Activated CD4-positive, alpha-beta memory T cell treated with anti-CD3 and anti-CD28 coated beads, Interleukin-2, amount 10 ng/mL, durations not matched to agents 7 days and 5 days (primary cell): ENCODE measurements around the gene DGLUCY. TPM values are rescaled to one million over a fixed set of nuclear protein-coding genes. Genes with fewer than 3 reads are reported as not detected.
A peak's percentile ranks its signal among the peaks of the same experiment; 100 is the strongest.
"Not testable (repeated sequence)": the region's sequence is repeated elsewhere in the genome, so short reads cannot be mapped to it uniquely, and the experiment has no call there.

Experiments
- CTCF ChIA-PET: fragments of 350-600 bp; sonication (Branson Sonifier 250); formaldehyde crosslinking; loops from one replicate; lab custom pipeline; 2021; ENCODE audit warnings: antibody characterized with exemption, inconsistent platforms; lab: Charles Lee
- POLR2A ChIA-PET: fragments of 350-600 bp; sonication (Branson Sonifier 250); formaldehyde crosslinking; loops from one replicate; lab custom pipeline; 2021; ENCODE audit warnings: antibody characterized with exemption; lab: Charles Lee
- DNase-seq: peaks from one replicate; pipeline ENCODE4 v3.0.0-alpha.2; 2020
- H3K27ac Mint-ChIP-seq: one replicate; pipeline ENCODE4 v1.8.0; 2021; ENCODE audit warnings: mild to moderate bottlenecking, mixed read lengths
- H3K27me3 Mint-ChIP-seq: one replicate; pipeline ENCODE4 v1.8.0; 2021; ENCODE audit warnings: mixed read lengths
- H3K36me3 Mint-ChIP-seq: one replicate; pipeline ENCODE4 v1.8.0; 2021; ENCODE audit warnings: low read depth, mixed read lengths
- H3K4me1 Mint-ChIP-seq: one replicate; pipeline ENCODE4 v1.8.0; 2021; ENCODE audit warnings: mixed read lengths
- H3K4me3 Mint-ChIP-seq: one replicate; pipeline ENCODE4 v1.8.0; 2021; ENCODE audit warnings: mild to moderate bottlenecking, mixed read lengths
- H3K9me3 Mint-ChIP-seq: one replicate; pipeline ENCODE4 v1.8.0; 2021; ENCODE audit warnings: mixed read lengths
- total RNA-seq, 2 experiments: library from RNA; stranded (reverse); gene quantifications; one replicate each; pipeline ENCODE4 v1.2.3, GENCODE V29; 2021

DGLUCY gene
- total RNA-seq, 2 experiments from 2014 or later = 112 to 115 TPM

GRCh38 chr14:91223028-91223783 lies 109.3 kb downstream of the DGLUCY start:
- ChIA-PET POLR2A (interaction anchor here (0.8 to 9.2 kb wide), 4 partner anchors 10 to 107 kb away, joined by 3 to 886 read pairs (median 4); partner anchors contain the start of gene GPR68), CTCF (interaction anchor here (0.6 to 1.4 kb wide), 4 partner anchors 20 to 50 kb away, joined by 3 to 6 read pairs (median 3); no protein-coding TSS in a partner anchor)
- Mint-ChIP-seq H3K27ac (peak overlapping the region; percentile 40), H3K27me3 (no peaks in the 10 kb centered on the region), H3K4me3 (no peak overlapping the region), H3K4me1 (peaks cover 80% of the 10 kb centered on the region), H3K36me3 (peaks cover 85% of the 10 kb centered on the region), H3K9me3 (peaks cover 9% of the 10 kb centered on the region)
- no peak for DNase-seq

GRCh38 chr14:91225025-91225424 lies 111.2 kb downstream of the DGLUCY start:
- no peak overlapping the region for H3K4me3 Mint-ChIP-seq
- H3K27ac Mint-ChIP-seq = peak overlapping the region; percentile 100
- DNase-seq = no peak
- POLR2A ChIA-PET = interaction anchor here (9.2 kb wide), 1 partner anchor 22 kb away, joined by 886 read pairs; the partner anchor contains the start of gene GPR68
- peaks cover 93% of the 10 kb centered on the region for H3K4me1 Mint-ChIP-seq
- no peaks in the 10 kb centered on the region for H3K27me3 Mint-ChIP-seq
- peaks cover 9% of the 10 kb centered on the region for H3K9me3 Mint-ChIP-seq
- CTCF ChIA-PET = interaction anchor here (0.9 kb wide), 1 partner anchor 335 kb away, joined by 3 read pairs; no protein-coding TSS in a partner anchor
- peaks cover 74% of the 10 kb centered on the region for H3K36me3 Mint-ChIP-seq

- Mint-ChIP-seq H3K27ac (peak overlapping the region; percentile 100), H3K9me3 (peaks cover 11% of the 10 kb centered on the region), H3K4me3 (peak overlapping the region; percentile 54), H3K36me3 (peaks cover 73% of the 10 kb centered on the region), H3K4me1 (peaks cover 93% of the 10 kb centered on the region)
- ChIA-PET CTCF (interaction anchor here (1.0 to 4.7 kb wide), 6 partner anchors 18 to 468 kb away, joined by 4 to 66 read pairs (median 6); partner anchors contain the start of gene GPR68), POLR2A (interaction anchor here (0.8 to 9.2 kb wide), 6 partner anchors 21 to 284 kb away, joined by 3 to 886 read pairs (median 14); partner anchors contain the start of genes GPR68 and PPP4R3A)
- not testable (repeated sequence) for H3K27me3 Mint-ChIP-seq, DNase-seq
Observed at GRCh38 chr14:91226360-91226759, 112.5 kb downstream of the DGLUCY start.

- Mint-ChIP-seq H3K27ac (peak overlapping the region; percentile 100), H3K36me3 (peaks cover 73% of the 10 kb centered on the region), H3K4me3 (peak overlapping the region; percentile 62), H3K9me3 (peaks cover 8% of the 10 kb centered on the region), H3K4me1 (peaks cover 95% of the 10 kb centered on the region), H3K27me3 (no peaks in the 10 kb centered on the region)
- ChIA-PET CTCF (interaction anchor here (0.7 to 4.7 kb wide), 7 partner anchors 17 to 469 kb away, joined by 3 to 66 read pairs (median 4); partner anchors contain the start of gene GPR68), POLR2A (interaction anchor here (0.8 to 9.2 kb wide), 14 partner anchors 8 to 283 kb away, joined by 3 to 886 read pairs (median 13); partner anchors contain the start of genes GPR68 and PPP4R3A)
- DNase-seq = peak; percentile 58
Observed at GRCh38 chr14:91227183-91227628, 113.3 kb downstream of the DGLUCY start.

- ChIA-PET POLR2A (interaction anchor here (0.9 to 9.2 kb wide), 18 partner anchors 9 to 400 kb away, joined by 3 to 886 read pairs (median 8); partner anchors contain the start of gene GPR68), CTCF (interaction anchor here (0.8 to 4.7 kb wide), 7 partner anchors 16 to 59 kb away, joined by 3 to 66 read pairs (median 9); partner anchors contain the start of gene GPR68)
- Mint-ChIP-seq H3K36me3 (peaks cover 71% of the 10 kb centered on the region), H3K27me3 (no peaks in the 10 kb centered on the region), H3K4me3 (peak overlapping the region; percentile 62), H3K9me3 (peaks cover 2% of the 10 kb centered on the region), H3K4me1 (peaks cover 91% of the 10 kb centered on the region), H3K27ac (peak overlapping the region; percentile 100)
- DNase-seq = peak; percentile 88
Observed at GRCh38 chr14:91228112-91229004, 114.5 kb downstream of the DGLUCY start.

- peaks cover 68% of the 10 kb centered on the region for H3K36me3 Mint-ChIP-seq
- CTCF ChIA-PET = interaction anchor here (0.8 to 4.7 kb wide), 5 partner anchors 15 to 59 kb away, joined by 3 to 66 read pairs (median 5); partner anchors contain the start of gene GPR68
- H3K4me3 Mint-ChIP-seq = peak overlapping the region; percentile 62
Observed at GRCh38 chr14:91229005-91229382, 115.1 kb downstream of the DGLUCY start.

GRCh38 chr14:91229743-91230200 lies 115.9 kb downstream of the DGLUCY start:
- DNase-seq = peak; percentile 87
- Mint-ChIP-seq H3K4me3 (peak overlapping the region; percentile 93), H3K27me3 (no peaks in the 10 kb centered on the region), H3K27ac (peak overlapping the region; percentile 100), H3K4me1 (peaks cover 89% of the 10 kb centered on the region), H3K9me3 (peaks cover 2% of the 10 kb centered on the region), H3K36me3 (peaks cover 70% of the 10 kb centered on the region)
- CTCF ChIA-PET = interaction anchor here (0.6 to 4.7 kb wide), 3 partner anchors 14 to 52 kb away, joined by 4 to 66 read pairs (median 9); partner anchors contain the start of gene GPR68
- POLR2A ChIA-PET = interaction anchor here (0.8 to 9.2 kb wide), 10 partner anchors 17 to 186 kb away, joined by 3 to 886 read pairs (median 18); partner anchors contain the start of gene GPR68

More at GRCh38 chr14:91229005-91229382, 115.1 kb downstream of the DGLUCY start:
- POLR2A ChIA-PET = interaction anchor here (0.9 to 9.2 kb wide), 16 partner anchors 9 to 400 kb away, joined by 3 to 886 read pairs (median 10); partner anchors contain the start of gene GPR68
- no peak for DNase-seq
- Mint-ChIP-seq H3K9me3 (peaks cover 2% of the 10 kb centered on the region), H3K4me1 (peaks cover 88% of the 10 kb centered on the region), H3K27ac (peak overlapping the region; percentile 100), H3K27me3 (no peaks in the 10 kb centered on the region)

GRCh38 chr14:91230397-91231035 lies 116.6 kb downstream of the DGLUCY start:
- Mint-ChIP-seq H3K36me3 (peaks cover 69% of the 10 kb centered on the region), H3K27ac (peak overlapping the region; percentile 100), H3K9me3 (peaks cover 2% of the 10 kb centered on the region), H3K4me3 (peak overlapping the region; percentile 93), H3K27me3 (no peaks in the 10 kb centered on the region), H3K4me1 (peaks cover 85% of the 10 kb centered on the region)
- POLR2A ChIA-PET = interaction anchor here (0.8 to 9.2 kb wide), 8 partner anchors 13 to 115 kb away, joined by 3 to 886 read pairs (median 28); partner anchors contain the start of gene GPR68
- DNase-seq = peak; percentile 60
- CTCF ChIA-PET = interaction anchor here (0.6 to 4.7 kb wide), 3 partner anchors 14 to 53 kb away, joined by 4 to 66 read pairs (median 9); partner anchors contain the start of gene GPR68

GRCh38 chr14:91231446-91231845 lies 117.6 kb downstream of the DGLUCY start:
- peak overlapping the region; percentile 100 for H3K27ac Mint-ChIP-seq
- H3K4me1 Mint-ChIP-seq = peaks cover 83% of the 10 kb centered on the region
- POLR2A ChIA-PET = interaction anchor here (5.1 kb wide), 1 partner anchor 12 kb away, joined by 89 read pairs; the partner anchor contains the start of gene GPR68
- H3K36me3 Mint-ChIP-seq = peaks cover 69% of the 10 kb centered on the region
- peak; percentile 47 for DNase-seq
- CTCF ChIA-PET = no interaction called here
- no peaks in the 10 kb centered on the region for H3K27me3 Mint-ChIP-seq
- peaks cover 2% of the 10 kb centered on the region for H3K9me3 Mint-ChIP-seq
- H3K4me3 Mint-ChIP-seq = peak overlapping the region; percentile 93

- peaks cover 68% of the 10 kb centered on the region for H3K36me3 Mint-ChIP-seq
- CTCF ChIA-PET = no interaction called here
Observed at GRCh38 chr14:91232052-91232451, 118.2 kb downstream of the DGLUCY start.

GRCh38 chr14:91232603-91233002 lies 118.7 kb downstream of the DGLUCY start:
- DNase-seq = no peak
- Mint-ChIP-seq H3K27me3 (no peaks in the 10 kb centered on the region), H3K9me3 (peaks cover 2% of the 10 kb centered on the region), H3K4me3 (no peak overlapping the region), H3K36me3 (peaks cover 70% of the 10 kb centered on the region), H3K27ac (peak overlapping the region; percentile 100), H3K4me1 (peaks cover 79% of the 10 kb centered on the region)
- POLR2A ChIA-PET = interaction anchor here (5.1 kb wide), 1 partner anchor 11 kb away, joined by 89 read pairs; the partner anchor contains the start of gene GPR68
- CTCF ChIA-PET = interaction anchor here (0.7 kb wide), 1 partner anchor 14 kb away, joined by 3 read pairs; no protein-coding TSS in a partner anchor

More at GRCh38 chr14:91232052-91232451, 118.2 kb downstream of the DGLUCY start:
- DNase-seq = no peak
- H3K9me3 Mint-ChIP-seq = peaks cover 2% of the 10 kb centered on the region
- H3K27ac Mint-ChIP-seq = peak overlapping the region; percentile 100
- peaks cover 79% of the 10 kb centered on the region for H3K4me1 Mint-ChIP-seq
- POLR2A ChIA-PET = interaction anchor here (5.1 kb wide), 1 partner anchor 12 kb away, joined by 89 read pairs; the partner anchor contains the start of gene GPR68
- H3K4me3 Mint-ChIP-seq = peak overlapping the region; percentile 93
- no peaks in the 10 kb centered on the region for H3K27me3 Mint-ChIP-seq
